ENCODE data around the gene LPP. TPM values are rescaled to one million over a fixed set of nuclear protein-coding genes. Genes with fewer than 3 reads are reported as not detected.

The LPP gene
- total RNA-seq, 1 donor from 2014 or later: 96.7 TPM

DNA sequence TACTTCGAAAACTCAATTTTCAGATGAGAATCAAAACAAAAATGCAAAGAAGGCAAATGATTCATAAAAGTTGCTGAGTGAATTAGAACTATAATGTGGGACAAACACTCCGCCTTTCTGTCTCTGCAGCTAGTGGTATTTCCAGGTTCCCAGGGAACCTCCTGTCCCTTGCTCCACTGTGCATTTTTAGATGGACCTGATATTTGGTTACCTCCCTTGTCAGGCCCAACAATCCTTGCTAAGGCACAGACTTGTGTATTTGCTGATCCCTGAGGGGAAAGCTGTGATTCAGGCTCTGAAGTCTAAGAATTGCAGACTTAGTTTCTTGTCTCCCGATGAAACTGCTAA is 162.7 kb downstream of the LPP start:
- Mint-ChIP-seq H3K27me3 (no peaks in the 10 kb centered on the region), H3K27ac (no peak overlapping the region), H3K4me3 (no peak overlapping the region), H3K36me3 (peaks cover 4% of the 10 kb centered on the region), H3K9me3 (no peaks in the 10 kb centered on the region), H3K4me1 (ENCODE audit: unreplicated experiment) (peaks cover 5% of the 10 kb centered on the region)
- TF ChIP-seq, protein P1, sequence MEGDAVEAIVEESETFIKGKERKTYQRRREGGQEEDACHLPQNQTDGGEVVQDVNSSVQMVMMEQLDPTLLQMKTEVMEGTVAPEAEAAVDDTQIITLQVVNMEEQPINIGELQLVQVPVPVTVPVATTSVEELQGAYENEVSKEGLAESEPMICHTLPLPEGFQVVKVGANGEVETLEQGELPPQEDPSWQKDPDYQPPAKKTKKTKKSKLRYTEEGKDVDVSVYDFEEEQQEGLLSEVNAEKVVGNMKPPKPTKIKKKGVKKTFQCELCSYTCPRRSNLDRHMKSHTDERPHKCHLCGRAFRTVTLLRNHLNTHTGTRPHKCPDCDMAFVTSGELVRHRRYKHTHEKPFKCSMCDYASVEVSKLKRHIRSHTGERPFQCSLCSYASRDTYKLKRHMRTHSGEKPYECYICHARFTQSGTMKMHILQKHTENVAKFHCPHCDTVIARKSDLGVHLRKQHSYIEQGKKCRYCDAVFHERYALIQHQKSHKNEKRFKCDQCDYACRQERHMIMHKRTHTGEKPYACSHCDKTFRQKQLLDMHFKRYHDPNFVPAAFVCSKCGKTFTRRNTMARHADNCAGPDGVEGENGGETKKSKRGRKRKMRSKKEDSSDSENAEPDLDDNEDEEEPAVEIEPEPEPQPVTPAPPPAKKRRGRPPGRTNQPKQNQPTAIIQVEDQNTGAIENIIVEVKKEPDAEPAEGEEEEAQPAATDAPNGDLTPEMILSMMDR (conservative IDR thresholded peaks at IDR 0.05): no peak
- DNase-seq (ENCODE audit: extremely low spot score, unreplicated experiment): no peak

DNA sequence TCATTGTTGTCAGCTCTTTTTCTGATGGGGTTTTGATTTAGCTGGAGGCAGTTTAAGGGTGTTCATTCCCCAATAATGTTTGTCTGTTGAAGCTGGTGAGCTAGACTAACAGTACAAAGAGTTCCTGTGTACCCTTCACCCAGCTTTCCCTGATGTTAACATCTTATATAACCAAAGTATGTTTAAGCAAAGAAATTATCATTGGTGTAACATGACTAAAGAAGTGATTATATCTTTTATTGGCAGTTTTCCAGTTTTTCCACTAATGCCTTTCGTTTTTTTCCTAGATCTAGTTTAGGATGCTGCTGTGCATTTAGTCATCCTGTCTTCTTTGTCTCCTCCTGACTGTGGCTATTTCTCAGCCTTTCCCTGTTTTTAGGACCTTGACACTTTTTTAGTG is 165.6 kb downstream of the LPP start:
- DNase-seq (ENCODE audit: extremely low spot score, unreplicated experiment): no peak
- Mint-ChIP-seq H3K27ac (no peak overlapping the region), H3K4me3 (no peak overlapping the region), H3K27me3 (no peaks in the 10 kb centered on the region), H3K9me3 (no peaks in the 10 kb centered on the region), H3K4me1 (ENCODE audit: unreplicated experiment) (peaks cover 5% of the 10 kb centered on the region), H3K36me3 (peaks cover 10% of the 10 kb centered on the region)
- TF ChIP-seq, protein P1 (conservative IDR thresholded peaks at IDR 0.05): no peak

DNA sequence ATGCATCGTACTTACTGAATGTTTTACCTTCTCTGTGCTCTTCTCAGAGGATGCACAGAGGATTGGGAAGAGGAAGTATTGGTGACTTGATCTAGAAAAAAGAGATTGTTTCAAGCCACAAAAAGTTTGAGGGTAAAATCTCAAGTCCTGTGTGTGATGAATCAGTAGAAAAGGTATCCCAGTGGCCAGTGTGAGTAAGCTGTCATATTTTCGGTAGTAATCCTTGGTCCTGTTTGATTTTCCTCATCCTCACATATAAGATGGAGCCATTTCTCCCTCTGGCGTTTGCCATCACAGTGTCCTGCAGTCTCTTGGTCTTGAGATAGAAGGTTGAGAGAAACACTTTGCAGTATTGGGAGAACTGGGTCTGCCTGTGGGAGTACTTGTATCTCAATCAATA is 166.8 kb downstream of the LPP start:
- Mint-ChIP-seq H3K9me3 (no peaks in the 10 kb centered on the region), H3K27me3 (no peaks in the 10 kb centered on the region), H3K27ac (no peak overlapping the region), H3K4me1 (ENCODE audit: unreplicated experiment) (peaks cover 5% of the 10 kb centered on the region), H3K4me3 (no peak overlapping the region), H3K36me3 (peaks cover 16% of the 10 kb centered on the region)
- TF ChIP-seq, protein P1 (conservative IDR thresholded peaks at IDR 0.05): no peak
- no peak for DNase-seq (ENCODE audit: extremely low spot score, unreplicated experiment)

DNA sequence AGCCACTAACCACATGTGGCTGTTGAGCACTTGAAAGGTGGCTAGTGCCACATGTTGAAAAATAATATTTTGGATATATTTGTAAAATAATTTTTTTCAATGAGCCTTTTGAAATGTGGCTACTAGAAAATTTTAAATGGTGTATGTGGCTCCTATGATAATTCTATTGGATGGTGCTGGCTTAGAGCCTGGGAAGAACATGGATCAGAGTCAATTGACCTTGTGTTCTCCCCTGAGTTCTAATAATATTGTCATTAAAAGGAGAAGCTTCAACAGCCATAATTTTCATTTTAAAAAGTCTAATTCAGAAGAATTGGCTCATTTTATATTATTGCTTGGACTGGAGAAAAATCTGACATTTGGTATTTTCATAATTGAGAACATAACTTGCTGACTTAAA is 167.3 kb downstream of the LPP start:
- no peak overlapping the region for H3K4me3 Mint-ChIP-seq
- no peaks in the 10 kb centered on the region for H3K27me3 Mint-ChIP-seq
- H3K9me3 Mint-ChIP-seq: peaks cover 4% of the 10 kb centered on the region
- H3K36me3 Mint-ChIP-seq: peaks cover 21% of the 10 kb centered on the region
- H3K27ac Mint-ChIP-seq: no peak overlapping the region
- TF ChIP-seq, protein P1 (conservative IDR thresholded peaks at IDR 0.05): no peak
- peaks cover 5% of the 10 kb centered on the region for H3K4me1 Mint-ChIP-seq (ENCODE audit: unreplicated experiment)
- DNase-seq (ENCODE audit: extremely low spot score, unreplicated experiment): no peak

DNA sequence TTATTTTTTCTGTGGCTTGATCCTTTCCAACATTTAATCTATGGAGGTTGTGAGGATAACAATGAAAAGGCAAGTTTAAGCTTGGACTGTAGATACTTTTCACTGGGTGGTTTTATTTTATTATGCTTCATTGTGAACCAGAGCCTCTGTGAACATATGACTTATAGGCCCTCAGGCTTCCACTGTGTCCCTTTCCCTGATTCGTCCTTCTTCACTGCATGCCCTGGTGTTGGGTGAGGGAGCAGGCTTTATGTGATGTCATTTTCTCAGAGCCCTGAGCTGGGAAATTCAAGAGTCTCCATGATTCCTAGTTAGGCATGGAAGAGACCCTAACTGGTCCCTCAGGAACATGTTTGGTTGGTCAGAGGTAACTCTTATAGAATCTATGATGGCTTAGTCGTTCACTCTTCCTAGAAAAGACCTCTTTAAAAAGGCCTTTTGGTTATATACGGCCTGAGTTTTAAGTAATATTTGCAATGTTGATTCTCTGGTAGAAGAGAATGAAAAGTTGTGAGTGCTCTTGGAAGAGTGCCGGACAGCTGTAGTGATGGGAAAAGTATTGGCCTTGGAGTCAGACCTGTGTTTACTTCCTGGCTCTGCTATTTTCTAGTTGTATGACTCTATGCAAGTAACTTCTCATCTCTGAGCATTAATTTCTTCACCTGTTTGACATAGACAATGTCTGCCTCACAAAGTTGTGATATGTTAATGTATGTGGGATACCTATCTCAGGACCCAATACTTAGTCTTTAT is 168.4 kb downstream of the LPP start:
- H3K4me3 Mint-ChIP-seq: no peak overlapping the region
- H3K27me3 Mint-ChIP-seq: no peaks in the 10 kb centered on the region
- DNase-seq (ENCODE audit: extremely low spot score, unreplicated experiment): no peak
- peaks cover 4% of the 10 kb centered on the region for H3K9me3 Mint-ChIP-seq
- TF ChIP-seq, protein P1 (conservative IDR thresholded peaks at IDR 0.05): no peak
- peaks cover 5% of the 10 kb centered on the region for H3K4me1 Mint-ChIP-seq (ENCODE audit: unreplicated experiment)
- no peak overlapping the region for H3K27ac Mint-ChIP-seq
- peaks cover 18% of the 10 kb centered on the region for H3K36me3 Mint-ChIP-seq

Data from type B pancreatic cell (in vitro differentiated cells).